NCI-H128 (cell line): ENCODE results near the gene MDFI.

ENCODE experiments used
- DNase-seq: peaks from one replicate; lab custom pipeline; 2025; ENCODE audit not compliant: unreplicated experiment; lab: John Stamatoyannopoulos, UW

The MDFI gene

GRCh38 chr6:41702089-41702745 is 63.9 kb downstream of the MDFI start:
- no peak for DNase-seq

- no peak for DNase-seq
Measured at GRCh38 chr6:41702771-41703494, 64.7 kb downstream of the MDFI start.
